ENCODE data around the gene NGEF.

The NGEF gene

DNA sequence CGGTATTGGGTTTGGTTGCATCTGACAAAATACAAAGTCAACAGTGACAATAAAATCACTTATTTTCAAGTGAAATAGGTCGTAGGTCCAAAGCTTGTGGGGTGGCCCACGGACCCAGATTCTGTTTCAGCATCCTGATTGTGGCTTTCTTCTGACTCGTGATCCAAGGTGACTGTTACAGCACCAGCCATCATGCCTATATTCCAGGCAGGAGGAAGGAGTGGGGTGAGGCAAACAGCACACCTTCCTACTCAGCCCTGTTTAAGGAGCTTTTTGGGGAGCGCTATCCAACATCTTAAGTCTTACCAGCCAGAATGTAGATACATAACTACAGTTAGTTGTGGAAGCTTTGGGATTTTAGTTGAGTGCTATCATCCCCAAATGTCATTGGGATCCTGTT, 151.7 kb downstream of the NGEF start:
- Histone ChIP-seq H3K27me3 (no peaks in the 10 kb centered on the region), H3K27ac (no peak overlapping the region), H3K4me1 (no peaks in the 10 kb centered on the region), H3K4me3 (no peak overlapping the region), H3K9me3 (no peaks in the 10 kb centered on the region), H3K36me3 (peaks cover 35 to 50% (median 39%) of the 10 kb centered on the region in 3 donors)
- intact Hi-C loops (cut with DNase I; ENCODE audit: low total_unique reads): no loop called here
- TF ChIP-seq, protein P1, sequence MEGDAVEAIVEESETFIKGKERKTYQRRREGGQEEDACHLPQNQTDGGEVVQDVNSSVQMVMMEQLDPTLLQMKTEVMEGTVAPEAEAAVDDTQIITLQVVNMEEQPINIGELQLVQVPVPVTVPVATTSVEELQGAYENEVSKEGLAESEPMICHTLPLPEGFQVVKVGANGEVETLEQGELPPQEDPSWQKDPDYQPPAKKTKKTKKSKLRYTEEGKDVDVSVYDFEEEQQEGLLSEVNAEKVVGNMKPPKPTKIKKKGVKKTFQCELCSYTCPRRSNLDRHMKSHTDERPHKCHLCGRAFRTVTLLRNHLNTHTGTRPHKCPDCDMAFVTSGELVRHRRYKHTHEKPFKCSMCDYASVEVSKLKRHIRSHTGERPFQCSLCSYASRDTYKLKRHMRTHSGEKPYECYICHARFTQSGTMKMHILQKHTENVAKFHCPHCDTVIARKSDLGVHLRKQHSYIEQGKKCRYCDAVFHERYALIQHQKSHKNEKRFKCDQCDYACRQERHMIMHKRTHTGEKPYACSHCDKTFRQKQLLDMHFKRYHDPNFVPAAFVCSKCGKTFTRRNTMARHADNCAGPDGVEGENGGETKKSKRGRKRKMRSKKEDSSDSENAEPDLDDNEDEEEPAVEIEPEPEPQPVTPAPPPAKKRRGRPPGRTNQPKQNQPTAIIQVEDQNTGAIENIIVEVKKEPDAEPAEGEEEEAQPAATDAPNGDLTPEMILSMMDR (IDR thresholded peaks at IDR 0.05): no peak
- DNase-seq: no peak

DNA sequence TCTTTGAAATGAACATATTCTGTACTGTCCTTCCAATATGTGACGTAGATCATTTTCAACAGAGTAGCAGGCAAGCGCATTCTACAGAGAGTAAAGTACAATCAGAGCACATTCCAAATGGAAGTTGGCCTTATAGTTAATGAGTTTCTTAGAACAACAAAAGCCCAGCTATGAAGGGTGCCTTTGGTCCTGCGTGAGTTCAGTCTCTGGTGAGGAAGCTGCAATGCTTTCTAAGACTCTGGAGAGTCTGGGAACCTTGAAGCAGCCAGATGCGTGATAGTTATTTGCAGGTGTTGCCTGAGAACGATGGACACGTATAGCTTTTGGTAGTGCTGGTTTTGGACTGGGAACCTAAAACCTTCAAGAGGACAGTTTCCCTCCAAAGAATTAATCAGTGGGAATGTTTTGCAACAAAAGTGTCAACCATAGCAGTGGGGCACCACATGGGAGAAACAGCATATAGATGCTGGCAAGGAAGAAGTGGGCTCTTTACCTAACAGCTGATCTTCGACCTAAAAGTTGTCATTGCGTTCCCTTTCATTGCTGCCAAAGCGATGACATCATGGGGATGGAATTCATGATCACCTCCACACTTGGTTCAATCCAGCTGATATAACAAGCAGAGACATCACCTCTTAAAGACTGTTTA, 152.3 kb downstream of the NGEF start:
- no peak for DNase-seq
- TF ChIP-seq, protein P1 (IDR thresholded peaks at IDR 0.05): no peak
- intact Hi-C loops (cut with DNase I; ENCODE audit: low total_unique reads): no loop called here
- no peaks in the 10 kb centered on the region for H3K9me3 ChIP-seq
- H3K36me3 ChIP-seq: peaks cover 42 to 57% (median 44%) of the 10 kb centered on the region in 3 donors
- no peaks in the 10 kb centered on the region for H3K4me1 ChIP-seq
- H3K27me3 ChIP-seq: no peaks in the 10 kb centered on the region
- no peak overlapping the region for H3K4me3 ChIP-seq
- no peak overlapping the region for H3K27ac ChIP-seq

DNA sequence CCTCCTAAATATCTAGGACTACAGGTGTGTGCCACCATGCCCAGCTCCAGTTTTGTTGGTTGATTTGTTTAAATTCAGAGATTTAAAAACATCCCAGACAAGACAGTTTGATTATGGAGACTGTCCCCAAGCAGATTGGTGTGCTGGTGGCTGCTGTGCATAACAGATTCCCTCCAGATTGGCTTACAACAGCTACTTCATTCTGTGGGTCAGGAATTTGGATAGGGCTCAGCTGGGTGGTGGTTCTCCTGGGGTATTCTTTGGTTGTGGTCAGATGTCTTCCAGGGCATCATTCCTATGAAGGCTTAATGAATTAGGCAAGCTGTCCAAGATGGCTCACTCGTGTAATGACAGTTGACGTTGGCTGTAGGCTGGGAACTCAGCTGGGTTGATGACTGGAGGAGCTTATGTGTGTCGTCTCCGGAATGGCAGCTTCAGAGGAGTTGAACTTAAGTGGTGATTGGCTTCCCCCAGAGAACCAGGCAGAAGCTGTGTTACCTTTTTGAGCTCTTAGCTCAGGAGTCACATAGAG, 153.6 kb downstream of the NGEF start:
- intact Hi-C loops (cut with DNase I; ENCODE audit: low total_unique reads): no loop called here
- Histone ChIP-seq H3K27me3 (no peaks in the 10 kb centered on the region), H3K27ac (no peak overlapping the region), H3K4me1 (no peaks in the 10 kb centered on the region), H3K36me3 (peaks cover 44 to 69% (median 49%) of the 10 kb centered on the region in 3 donors), H3K9me3 (no peaks in the 10 kb centered on the region), H3K4me3 (no peak overlapping the region)
- DNase-seq: no peak
- TF ChIP-seq, protein P1 (IDR thresholded peaks at IDR 0.05): no peak

DNA sequence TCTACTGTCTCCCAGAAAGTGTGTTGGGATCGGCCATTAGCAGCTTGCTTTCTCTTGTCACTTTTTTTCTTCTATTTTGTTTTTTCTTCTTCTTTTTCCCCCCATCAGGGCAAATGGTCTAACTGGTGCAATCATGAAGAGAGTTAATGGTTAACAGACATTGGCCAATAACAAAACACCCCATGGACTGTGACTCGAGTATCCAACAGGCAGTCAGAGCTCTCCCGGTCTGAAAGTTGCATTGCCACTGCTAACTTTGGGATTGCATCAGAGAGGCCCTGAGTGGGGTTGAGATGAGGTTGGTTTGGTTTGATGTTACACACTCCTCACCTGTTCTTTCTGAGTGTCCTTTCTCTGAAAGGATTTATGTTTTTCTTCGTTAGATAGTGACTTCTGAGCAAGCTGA, 155.9 kb downstream of the NGEF start:
- no peaks in the 10 kb centered on the region for H3K9me3 ChIP-seq
- intact Hi-C loops (cut with DNase I; ENCODE audit: low total_unique reads): no loop called here
- H3K27ac ChIP-seq: no peak overlapping the region
- peaks cover 0 to 9% (median 0%) of the 10 kb centered on the region in 4 donors for H3K4me1 ChIP-seq
- TF ChIP-seq, protein P1 (IDR thresholded peaks at IDR 0.05): no peak
- no peak overlapping the region for H3K4me3 ChIP-seq
- DNase-seq: no peak
- peaks cover 44 to 72% (median 53%) of the 10 kb centered on the region in 3 donors for H3K36me3 ChIP-seq
- H3K27me3 ChIP-seq: no peaks in the 10 kb centered on the region

DNA sequence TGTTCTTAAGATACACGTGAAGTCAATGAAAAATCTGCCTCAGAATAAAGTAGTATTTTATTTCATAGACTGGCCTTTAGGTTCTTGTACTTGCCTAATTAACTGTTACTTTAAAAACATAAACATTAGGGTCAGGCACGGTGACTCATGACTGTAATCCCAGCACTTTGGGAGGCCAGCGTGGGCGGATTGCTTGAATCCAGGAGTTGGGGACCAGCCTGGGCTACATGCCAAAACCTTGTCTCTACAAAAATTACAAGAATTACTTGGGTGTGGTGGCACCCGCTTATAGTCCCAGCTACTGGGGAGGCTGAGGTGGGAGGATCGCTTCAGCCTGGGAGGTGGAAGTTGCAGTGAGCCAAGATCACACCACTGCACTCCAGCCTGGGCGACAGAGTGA, 159.0 kb downstream of the NGEF start:
- Histone ChIP-seq H3K4me1 (peaks cover 0 to 9% (median 0%) of the 10 kb centered on the region in 4 donors), H3K27ac (no peak overlapping the region), H3K36me3 (peaks cover 55 to 82% (median 76%) of the 10 kb centered on the region in 3 donors), H3K27me3 (no peaks in the 10 kb centered on the region), H3K4me3 (no peak overlapping the region), H3K9me3 (no peaks in the 10 kb centered on the region)
- DNase-seq: no peak
- TF ChIP-seq, protein P1 (IDR thresholded peaks at IDR 0.05): no peak
- intact Hi-C loops (cut with DNase I; ENCODE audit: low total_unique reads): loop anchor here (5.0 kb wide), 2 partner anchors 198 to 398 kb away; partner anchors contain the start of gene ATG16L1

All from tibial artery (tissue), 4 donors.